Activated CD8-positive, alpha-beta memory T cell treated with anti-CD3 and anti-CD28 coated beads, Interleukin-2, amount 50 U/mL, for 1 hour (primary cell): ENCODE results near the gene ELAVL2.
"Not testable (repeated sequence)": the region's sequence is repeated elsewhere in the genome, so short reads cannot be mapped to it uniquely, and the experiment has no call there.

Source experiments
- DNase-seq: peaks from one replicate; pipeline ENCODE4 v3.0.0-alpha.2; 2020; ENCODE audit errors: extremely low read depth

Gene ELAVL2

GRCh38 chr9:23723048-23723447 is 103.0 kb downstream of the ELAVL2 start:
- not testable (repeated sequence) for DNase-seq

DNA sequence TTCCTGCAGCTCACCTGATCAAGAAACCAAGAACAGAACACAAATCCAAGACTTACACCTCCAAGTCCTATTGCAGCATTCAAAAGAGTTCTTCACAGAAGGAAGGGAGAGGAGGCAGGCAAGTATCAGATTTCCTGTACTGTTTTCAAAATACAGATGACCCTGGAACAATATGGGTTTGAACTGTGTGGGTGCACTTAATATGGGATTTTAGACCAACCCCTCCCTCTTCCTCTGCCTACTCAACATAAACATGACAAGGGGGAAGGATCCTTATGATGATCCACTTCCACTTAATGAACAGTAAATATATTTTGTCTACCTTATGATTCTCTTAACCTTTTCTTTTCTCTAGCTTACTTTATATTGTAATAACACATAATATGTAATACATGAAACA is 104.6 kb downstream of the ELAVL2 start:
- DNase-seq = no peak

DNA sequence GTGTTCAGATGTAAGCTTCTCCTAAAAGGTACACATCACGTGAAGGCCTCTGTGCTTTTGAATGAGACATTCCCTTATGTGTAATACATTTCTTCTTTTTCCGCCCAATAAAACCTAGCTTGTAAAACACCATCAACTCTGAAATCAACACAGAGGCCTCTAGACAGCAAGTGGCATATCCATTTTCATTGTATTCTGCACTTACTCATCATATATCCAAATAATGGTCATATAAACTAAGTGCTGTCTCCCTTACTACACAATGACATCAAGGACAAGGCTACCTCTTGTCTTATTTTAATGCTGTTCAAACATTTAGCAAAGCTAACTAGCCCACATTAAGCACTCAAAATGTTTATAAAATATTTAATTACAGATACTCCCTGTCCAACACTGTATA is 108.5 kb downstream of the ELAVL2 start:
- no peak for DNase-seq

GRCh38 chr9:23707249-23707648 is 118.8 kb downstream of the ELAVL2 start:
- no peak for DNase-seq

GRCh38 chr9:23702311-23702922 is 123.6 kb downstream of the ELAVL2 start:
- no peak for DNase-seq

DNA sequence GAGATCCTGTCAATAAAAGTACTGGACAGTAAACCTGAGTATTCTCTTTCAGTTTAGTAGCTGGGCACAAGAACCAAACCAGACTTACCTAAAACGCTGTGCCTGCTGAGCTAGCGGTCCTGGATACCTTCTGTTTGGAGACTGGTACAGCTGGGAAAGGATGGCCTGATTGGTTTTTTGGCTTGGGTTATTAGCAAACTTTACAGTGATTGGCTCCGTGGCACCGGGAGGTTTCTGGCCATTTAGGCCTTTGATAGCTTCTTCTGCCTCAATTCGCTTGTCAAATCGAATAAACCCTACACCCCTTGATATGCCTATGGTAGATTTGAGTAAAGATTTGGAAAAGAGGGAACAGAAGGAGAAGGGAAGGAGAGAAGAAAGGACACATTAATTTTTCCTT is 124.7 kb downstream of the ELAVL2 start:
- DNase-seq = no peak

DNA sequence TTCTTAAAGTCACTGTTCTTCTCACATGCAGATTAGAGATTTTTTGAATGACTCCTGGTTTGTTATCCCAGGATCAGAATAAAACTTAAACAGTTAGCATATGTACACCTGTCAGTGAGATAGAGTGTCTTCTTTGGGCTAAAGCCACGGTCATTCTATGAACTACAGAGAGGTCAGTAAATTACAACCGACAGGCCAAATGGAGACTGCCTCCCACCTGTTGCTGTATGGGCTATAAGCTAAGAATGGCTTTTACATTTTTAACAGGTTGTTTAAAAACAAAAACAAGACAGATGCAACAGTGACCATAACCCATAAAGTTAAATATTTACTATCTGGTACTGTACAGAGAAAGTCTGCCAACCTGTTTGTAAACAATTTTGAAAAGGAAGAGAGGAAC is 125.7 kb downstream of the ELAVL2 start:
- no peak for DNase-seq

DNA sequence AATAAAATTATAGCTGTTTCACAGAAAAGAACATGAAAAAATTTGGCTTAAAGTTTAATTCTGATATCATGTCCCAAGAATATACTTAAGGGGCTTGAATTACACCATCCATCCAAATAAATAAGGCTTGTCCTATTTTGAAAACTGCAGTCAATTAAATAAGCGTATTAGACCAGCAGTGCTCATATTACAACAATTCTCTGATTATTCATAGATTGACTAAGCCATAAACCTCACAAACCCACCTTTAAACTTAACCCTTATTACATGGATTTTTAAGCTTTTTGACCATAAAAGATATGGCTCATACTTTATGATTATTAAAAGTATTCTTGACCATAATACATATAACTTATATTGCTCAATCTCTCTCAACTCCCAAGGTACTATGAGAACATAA is 127.9 kb downstream of the ELAVL2 start:
- no peak for DNase-seq

GRCh38 chr9:23695572-23695971 is 130.5 kb downstream of the ELAVL2 start:
- no peak for DNase-seq

DNA sequence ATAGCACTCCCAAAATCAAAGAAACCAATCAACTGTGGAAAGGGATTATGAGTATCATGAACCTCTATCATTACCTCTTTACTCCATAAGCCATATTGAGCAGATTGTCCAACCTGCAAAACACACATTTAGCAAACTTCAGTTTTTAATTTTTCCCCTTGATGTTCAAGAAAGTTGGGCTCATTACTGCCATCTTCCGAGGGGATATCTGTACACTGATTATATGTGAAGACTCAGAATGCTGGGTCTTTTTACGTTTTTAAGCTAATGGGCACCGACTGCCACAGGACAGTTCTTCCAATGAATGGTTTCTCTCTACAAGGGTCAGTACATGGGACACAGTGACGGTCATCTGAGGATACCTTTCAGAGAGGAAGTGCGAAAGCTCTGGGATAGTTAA is 132.7 kb downstream of the ELAVL2 start:
- no peak for DNase-seq

- no peak for DNase-seq
Observed at GRCh38 chr9:23686896-23687295, 139.1 kb downstream of the ELAVL2 start.

DNA sequence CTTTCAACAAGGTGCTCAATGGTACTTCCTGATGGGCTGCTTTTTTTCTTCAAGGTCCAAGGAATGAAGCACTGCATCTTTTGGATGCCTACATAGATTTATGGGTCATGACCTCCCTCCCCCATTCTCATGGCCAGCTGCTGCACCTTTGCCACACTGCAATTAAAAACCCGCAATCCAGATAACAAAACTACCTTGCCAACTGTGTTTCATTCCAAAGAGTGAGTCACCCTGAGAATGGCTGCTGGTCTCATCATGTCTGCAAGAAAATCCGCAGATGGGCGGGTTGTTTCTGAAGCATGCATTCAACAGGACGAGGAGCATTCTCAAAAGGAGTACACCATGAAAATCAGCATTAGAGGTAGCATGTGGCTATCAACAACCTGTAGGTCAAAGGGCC is 139.8 kb downstream of the ELAVL2 start:
- DNase-seq = no peak

GRCh38 chr9:23683611-23684061 is 142.4 kb downstream of the ELAVL2 start:
- DNase-seq = no peak

- no peak for DNase-seq
Observed at GRCh38 chr9:23682891-23683431, 143.1 kb downstream of the ELAVL2 start.

GRCh38 chr9:23682352-23682751 is 143.7 kb downstream of the ELAVL2 start:
- no peak for DNase-seq

GRCh38 chr9:23677446-23677845 is 148.6 kb downstream of the ELAVL2 start:
- DNase-seq = no peak

GRCh38 chr9:23674016-23674585 is 151.9 kb downstream of the ELAVL2 start:
- DNase-seq = no peak

GRCh38 chr9:23672151-23672550 is 153.9 kb downstream of the ELAVL2 start:
- no peak for DNase-seq

- DNase-seq = no peak
Observed at GRCh38 chr9:23669776-23670175, 156.3 kb downstream of the ELAVL2 start.

GRCh38 chr9:23665635-23666034 is 160.4 kb downstream of the ELAVL2 start:
- DNase-seq = no peak

DNA sequence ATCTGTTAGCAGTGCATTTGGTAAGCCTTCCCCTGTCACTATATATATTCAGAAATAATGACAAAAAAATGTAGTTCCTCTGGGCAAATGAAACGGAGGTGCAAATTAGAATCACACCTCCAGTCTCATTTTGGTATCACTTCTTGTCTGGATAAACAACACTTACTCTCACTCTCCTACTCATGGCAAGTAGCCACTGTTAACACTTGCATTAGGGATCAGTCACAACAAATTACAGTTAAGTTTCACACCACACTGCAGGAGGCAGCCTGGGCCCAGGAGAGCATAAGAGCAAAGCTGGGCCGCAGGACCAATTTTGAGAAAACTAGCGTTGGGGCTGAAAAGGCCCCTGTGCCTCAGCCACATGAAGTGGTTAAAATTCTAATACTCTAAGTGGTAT is 161.0 kb downstream of the ELAVL2 start:
- DNase-seq = no peak

GRCh38 chr9:23663946-23664345 is 162.1 kb downstream of the ELAVL2 start:
- no peak for DNase-seq

DNA sequence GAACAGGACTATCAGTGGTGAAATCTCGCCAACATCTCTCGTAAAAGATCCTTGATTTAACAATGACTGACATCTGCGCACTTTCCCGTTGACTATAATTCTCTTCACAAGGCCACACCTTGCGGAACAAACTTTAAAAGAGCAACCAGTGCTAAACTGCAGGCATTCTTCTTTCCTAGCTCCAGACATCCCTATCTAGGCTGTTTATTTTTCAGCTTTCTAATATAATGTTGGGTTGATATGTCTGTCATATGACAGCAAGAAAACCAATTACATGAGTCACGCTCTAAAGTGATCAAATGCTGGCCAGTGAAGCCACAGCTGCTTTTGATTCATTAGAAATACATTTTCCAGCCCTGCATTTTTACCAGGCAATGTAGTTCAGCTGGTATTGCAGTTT is 162.5 kb downstream of the ELAVL2 start:
- no peak for DNase-seq

- DNase-seq = no peak
Observed at GRCh38 chr9:23663125-23663524, 162.9 kb downstream of the ELAVL2 start.
